Fibroblast of lung (primary cell): ENCODE data around the gene LPIN1. TPM values are rescaled to one million over a fixed set of nuclear protein-coding genes. Genes with fewer than 3 reads are reported as not detected.
A peak's percentile ranks its signal among the peaks of the same experiment; 100 is the strongest.

Experiments used
- DNase-seq, 2 donors: peaks; one replicate each; pipeline versions ENCODE4 v3.0.0 to v3.0.0-alpha.2; 2010; ENCODE audit warnings: low read depth in 2 of 2
- H2AFZ ChIP-seq: 2 replicates; pipeline ENCODE4 v1.5.1; 2012; ENCODE audit warnings: low read length, control low read depth, inconsistent platforms
- H3K27ac ChIP-seq: 2 replicates; pipeline ENCODE4 v1.5.1; 2011; ENCODE audit warnings: low read length, control low read depth; ENCODE audit not compliant: insufficient read depth
- H3K27me3 ChIP-seq: 2 replicates; pipeline ENCODE4 v1.5.1; 2011; ENCODE audit warnings: mild to moderate bottlenecking, low read length; ENCODE audit not compliant: control insufficient read depth, insufficient read depth
- H3K36me3 ChIP-seq: 2 replicates; pipeline ENCODE4 v1.5.1; 2011; ENCODE audit warnings: low read length; ENCODE audit not compliant: control insufficient read depth, insufficient read depth
- H3K4me1 ChIP-seq: 2 replicates; pipeline ENCODE4 v1.5.1; 2011; ENCODE audit warnings: low read length; ENCODE audit not compliant: control insufficient read depth, insufficient read depth; ENCODE audit errors: extremely low read depth
- H3K4me2 ChIP-seq: 2 replicates; pipeline ENCODE4 v1.5.1; 2011; ENCODE audit warnings: low read length, control low read depth; ENCODE audit not compliant: insufficient read depth; ENCODE audit errors: extremely low read depth
- H3K4me3 ChIP-seq, 4 experiments: fragments of 200-600 bp in 1 of 4; sonication (generic) in 1 of 4; replicated peaks in 1 of 4; 2 replicates each; pipeline ENCODE4 v1.5.1; 2011 to 2016; ENCODE audit warnings: low read length in 4 of 4, low read depth in 3 of 4, mild to moderate bottlenecking in 3 of 4, control low read depth in 2 of 4, inconsistent platforms in 1 of 4, mixed read lengths in 1 of 4; ENCODE audit not compliant: insufficient read depth in 1 of 4; ENCODE audit errors: control extremely low read depth in 1 of 4
- H3K79me2 ChIP-seq: 2 replicates; pipeline ENCODE4 v1.5.1; 2012; ENCODE audit warnings: mild to moderate bottlenecking, low read length, inconsistent platforms; ENCODE audit not compliant: control insufficient read depth, insufficient read depth
- H3K9ac ChIP-seq: 2 replicates; pipeline ENCODE4 v1.5.1; 2011; ENCODE audit warnings: mild to moderate bottlenecking, low read length, control low read depth; ENCODE audit not compliant: insufficient read depth
- H3K9me3 ChIP-seq: 2 replicates; pipeline ENCODE4 v1.5.1; 2012; ENCODE audit warnings: low read depth, low read length; ENCODE audit not compliant: control insufficient read depth, insufficient read depth
- H4K20me1 ChIP-seq: 2 replicates; pipeline ENCODE4 v1.5.1; 2011; ENCODE audit warnings: low read length; ENCODE audit not compliant: control insufficient read depth, insufficient read depth; ENCODE audit errors: extremely low read depth
- EZH2 ChIP-seq: IDR thresholded peaks from 2 replicates; pipeline ENCODE4 v1.5.1; 2012; ENCODE audit warnings: low read length, control low read depth, mild to moderate bottlenecking; ENCODE audit errors: missing control alignments
- polyA minus RNA-seq: library from RNA; depleted of rRNA, polyadenylated mRNA; stranded (reverse); fragments of >200 nt; gene quantifications from 2 replicates; pipeline ENCODE4 v1.2.3, GENCODE V29; 2011; ENCODE audit warnings: low replicate concordance
- polyA plus RNA-seq, 2 donors: library from polyadenylated mRNA; depleted of rRNA in 1 of 2; stranded (reverse) in 1 of 2; unstranded in 1 of 2; fragments of >200 nt; gene quantifications; 2 replicates each; pipeline ENCODE4 v1.2.1, GENCODE V29; 2011 to 2012; ENCODE audit warnings: missing spikeins in 1 of 2
- total RNA-seq: library from RNA; depleted of rRNA; stranded (reverse); fragments of >200 nt; gene quantifications from 2 replicates; pipeline ENCODE4 v1.2.1, GENCODE V29; 2014
- TF ChIP-seq, protein P1 (sequence below), 2 donors: IDR thresholded peaks in 1 of 2; conservative IDR thresholded peaks in 1 of 2; 1 replicate in 1 of 2; 2 replicates in 1 of 2; pipeline ENCODE4 v1.5.1; 2011 to 2012; ENCODE audit warnings: low read length in 2 of 2, control low read depth in 1 of 2, inconsistent platforms in 1 of 2, low read depth in 1 of 2, mild to moderate bottlenecking in 1 of 2

The LPIN1 gene, protein sequence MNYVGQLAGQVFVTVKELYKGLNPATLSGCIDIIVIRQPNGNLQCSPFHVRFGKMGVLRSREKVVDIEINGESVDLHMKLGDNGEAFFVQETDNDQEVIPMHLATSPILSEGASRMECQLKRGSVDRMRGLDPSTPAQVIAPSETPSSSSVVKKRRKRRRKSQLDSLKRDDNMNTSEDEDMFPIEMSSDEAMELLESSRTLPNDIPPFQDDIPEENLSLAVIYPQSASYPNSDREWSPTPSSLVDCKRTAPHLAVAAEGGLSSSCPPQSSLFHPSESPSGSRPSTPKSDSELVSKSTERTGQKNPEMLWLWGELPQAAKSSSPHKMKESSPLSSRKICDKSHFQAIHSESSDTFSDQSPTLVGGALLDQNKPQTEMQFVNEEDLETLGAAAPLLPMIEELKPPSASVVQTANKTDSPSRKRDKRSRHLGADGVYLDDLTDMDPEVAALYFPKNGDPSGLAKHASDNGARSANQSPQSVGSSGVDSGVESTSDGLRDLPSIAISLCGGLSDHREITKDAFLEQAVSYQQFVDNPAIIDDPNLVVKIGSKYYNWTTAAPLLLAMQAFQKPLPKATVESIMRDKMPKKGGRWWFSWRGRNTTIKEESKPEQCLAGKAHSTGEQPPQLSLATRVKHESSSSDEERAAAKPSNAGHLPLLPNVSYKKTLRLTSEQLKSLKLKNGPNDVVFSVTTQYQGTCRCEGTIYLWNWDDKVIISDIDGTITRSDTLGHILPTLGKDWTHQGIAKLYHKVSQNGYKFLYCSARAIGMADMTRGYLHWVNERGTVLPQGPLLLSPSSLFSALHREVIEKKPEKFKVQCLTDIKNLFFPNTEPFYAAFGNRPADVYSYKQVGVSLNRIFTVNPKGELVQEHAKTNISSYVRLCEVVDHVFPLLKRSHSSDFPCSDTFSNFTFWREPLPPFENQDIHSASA
- total RNA-seq (149 and 205 TPM in 2 replicates), polyA plus RNA-seq (87.8 and 97.4 TPM in 2 replicates), polyA minus RNA-seq (35.1 and 63.6 TPM in 2 replicates)
- 48.3 and 50.4 TPM in 2 replicates for polyA plus RNA-seq (2012)

DNA sequence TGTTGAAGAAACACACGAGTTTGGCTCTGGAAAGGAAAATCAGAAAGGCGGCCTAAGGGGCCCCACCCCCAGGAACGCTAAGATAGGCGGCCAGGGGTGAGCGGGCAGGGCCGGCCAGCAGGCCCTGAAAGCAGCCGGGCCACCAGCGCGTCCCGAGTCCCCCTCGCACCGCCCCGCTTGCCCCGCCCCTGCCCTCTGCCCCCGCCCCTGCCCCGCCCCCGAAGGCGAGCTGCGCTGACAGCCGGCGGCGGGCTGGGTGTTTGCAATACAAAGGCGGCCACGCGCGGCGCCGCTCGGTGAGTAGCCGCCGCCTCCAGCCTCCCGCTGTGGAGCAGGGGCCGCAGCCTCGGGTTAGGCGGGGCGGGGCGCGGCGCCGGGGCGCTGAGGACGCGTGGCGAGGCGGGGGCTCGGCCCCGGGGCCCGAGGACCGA is at the start of gene LPIN1:
TSS of gene LPIN1 (plus strand) at position 257 of the 431 bp plus-strand sequence. CDS start 18,910 bp downstream, outside the sequence.
- Histone ChIP-seq H3K9ac (peak within 1 kb of the TSS; percentile 84), H4K20me1 (no peaks in the 10 kb centered on the region), H3K4me1 (peaks cover 31% of the 10 kb centered on the region), H3K27me3 (no peaks in the 10 kb centered on the region), H2AFZ (peak within 1 kb of the TSS; percentile 76), H3K4me3 (peak within 1 kb of the TSS; percentile 73 to 94 (median 83)), H3K4me2 (peak within 1 kb of the TSS; percentile 92), H3K79me2 (peaks cover 48% of the 10 kb centered on the region), H3K27ac (peak within 1 kb of the TSS; percentile 84), H3K36me3 (no peaks in the 10 kb centered on the region), H3K9me3 (no peaks in the 10 kb centered on the region)
- DNase-seq, result peak; percentile 83 to 86
- TF ChIP-seq EZH2, result no peak
- TF ChIP-seq, protein P1, sequence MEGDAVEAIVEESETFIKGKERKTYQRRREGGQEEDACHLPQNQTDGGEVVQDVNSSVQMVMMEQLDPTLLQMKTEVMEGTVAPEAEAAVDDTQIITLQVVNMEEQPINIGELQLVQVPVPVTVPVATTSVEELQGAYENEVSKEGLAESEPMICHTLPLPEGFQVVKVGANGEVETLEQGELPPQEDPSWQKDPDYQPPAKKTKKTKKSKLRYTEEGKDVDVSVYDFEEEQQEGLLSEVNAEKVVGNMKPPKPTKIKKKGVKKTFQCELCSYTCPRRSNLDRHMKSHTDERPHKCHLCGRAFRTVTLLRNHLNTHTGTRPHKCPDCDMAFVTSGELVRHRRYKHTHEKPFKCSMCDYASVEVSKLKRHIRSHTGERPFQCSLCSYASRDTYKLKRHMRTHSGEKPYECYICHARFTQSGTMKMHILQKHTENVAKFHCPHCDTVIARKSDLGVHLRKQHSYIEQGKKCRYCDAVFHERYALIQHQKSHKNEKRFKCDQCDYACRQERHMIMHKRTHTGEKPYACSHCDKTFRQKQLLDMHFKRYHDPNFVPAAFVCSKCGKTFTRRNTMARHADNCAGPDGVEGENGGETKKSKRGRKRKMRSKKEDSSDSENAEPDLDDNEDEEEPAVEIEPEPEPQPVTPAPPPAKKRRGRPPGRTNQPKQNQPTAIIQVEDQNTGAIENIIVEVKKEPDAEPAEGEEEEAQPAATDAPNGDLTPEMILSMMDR (conservative IDR thresholded peaks at IDR 0.05 in 1 of 2, IDR thresholded peaks at IDR 0.05 in 1 of 2; ENCODE audit: low read depth in 1 of 2, low read length in 2 of 2), result no peak

DNA sequence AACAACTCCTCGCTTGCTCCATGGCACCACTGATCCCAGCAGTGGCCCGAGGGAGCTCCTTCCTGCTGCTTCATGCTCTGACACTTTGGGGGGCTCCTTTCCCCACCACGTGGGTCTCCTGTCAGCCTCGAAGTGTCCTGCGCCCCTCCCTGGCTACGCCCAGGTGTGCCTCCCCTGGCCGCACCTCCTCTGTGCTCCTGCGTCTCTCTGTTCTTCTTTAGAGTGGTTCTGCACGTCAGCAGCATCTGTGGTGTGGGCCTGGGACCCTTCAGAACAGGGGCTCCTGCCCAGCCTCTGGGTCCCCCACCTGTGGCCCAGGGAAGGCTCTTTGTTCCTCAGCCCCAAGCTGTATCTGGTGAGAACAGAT is 49.7 kb upstream of the LPIN1 start:
- Histone ChIP-seq H3K9me3 (no peaks in the 10 kb centered on the region), H3K4me3 (no peak overlapping the region), H3K4me2 (peak overlapping the region; percentile 2), H2AFZ (no peak overlapping the region), H4K20me1 (no peaks in the 10 kb centered on the region), H3K36me3 (no peaks in the 10 kb centered on the region), H3K9ac (no peak overlapping the region), H3K79me2 (no peaks in the 10 kb centered on the region), H3K4me1 (peaks cover 25% of the 10 kb centered on the region), H3K27ac (peak overlapping the region; percentile 76), H3K27me3 (no peaks in the 10 kb centered on the region)
- DNase-seq, result no peak
- TF ChIP-seq EZH2, result no peak
- TF ChIP-seq, protein P1 (conservative IDR thresholded peaks at IDR 0.05 in 1 of 2, IDR thresholded peaks at IDR 0.05 in 1 of 2; ENCODE audit: low read depth in 1 of 2, low read length in 2 of 2), result no peak
